Chondrocyte (in vitro differentiated cells): ENCODE data around the gene GAS2. TPM values are rescaled to one million over a fixed set of nuclear protein-coding genes. Genes with fewer than 3 reads are reported as not detected.

Experiments
- DNase-seq: peaks from one replicate; pipeline ENCODE4 v3.0.0; 2021; ENCODE audit warnings: mixed read lengths, low spot score
- H3K27ac Mint-ChIP-seq: one replicate; pipeline ENCODE4 v1.8.0; 2021; ENCODE audit warnings: mild to moderate bottlenecking, moderate library complexity, mixed read lengths; ENCODE audit not compliant: unreplicated experiment
- H3K27me3 Mint-ChIP-seq: 2 replicates; pipeline ENCODE4 v1.8.0; 2021; ENCODE audit warnings: low read depth, mixed read lengths
- H3K36me3 Mint-ChIP-seq: 2 replicates; pipeline ENCODE4 v1.8.0; 2021; ENCODE audit warnings: low read depth, mixed read lengths
- H3K4me1 Mint-ChIP-seq: 2 replicates; pipeline ENCODE4 v1.8.0; 2021; ENCODE audit warnings: low read depth, mild to moderate bottlenecking, mixed read lengths
- H3K4me3 Mint-ChIP-seq: one replicate; pipeline ENCODE4 v1.8.0; 2021; ENCODE audit warnings: mild to moderate bottlenecking, moderate library complexity, mixed read lengths; ENCODE audit not compliant: unreplicated experiment
- H3K9me3 Mint-ChIP-seq: 2 replicates; pipeline ENCODE4 v1.8.0; 2021; ENCODE audit warnings: low read depth, mixed read lengths
- total RNA-seq: library from RNA; stranded (reverse); gene quantifications from 3 replicates; pipeline ENCODE4 v1.2.1, GENCODE V29; 2021
- TF ChIP-seq, protein P1 (sequence below): fragments of 200-600 bp; sonication (generic); IDR thresholded peaks from 2 replicates; pipeline ENCODE4 v1.5.0; 2021; ENCODE audit warnings: antibody characterized with exemption, mild to moderate bottlenecking, moderate library complexity

GAS2 gene
- total RNA-seq, 1 donor from 2014 or later, result 1.7 TPM

GRCh38 chr11:22828373-22828772 is 162.0 kb downstream of the GAS2 start:
- DNase-seq, result no peak
- TF ChIP-seq, protein P1, sequence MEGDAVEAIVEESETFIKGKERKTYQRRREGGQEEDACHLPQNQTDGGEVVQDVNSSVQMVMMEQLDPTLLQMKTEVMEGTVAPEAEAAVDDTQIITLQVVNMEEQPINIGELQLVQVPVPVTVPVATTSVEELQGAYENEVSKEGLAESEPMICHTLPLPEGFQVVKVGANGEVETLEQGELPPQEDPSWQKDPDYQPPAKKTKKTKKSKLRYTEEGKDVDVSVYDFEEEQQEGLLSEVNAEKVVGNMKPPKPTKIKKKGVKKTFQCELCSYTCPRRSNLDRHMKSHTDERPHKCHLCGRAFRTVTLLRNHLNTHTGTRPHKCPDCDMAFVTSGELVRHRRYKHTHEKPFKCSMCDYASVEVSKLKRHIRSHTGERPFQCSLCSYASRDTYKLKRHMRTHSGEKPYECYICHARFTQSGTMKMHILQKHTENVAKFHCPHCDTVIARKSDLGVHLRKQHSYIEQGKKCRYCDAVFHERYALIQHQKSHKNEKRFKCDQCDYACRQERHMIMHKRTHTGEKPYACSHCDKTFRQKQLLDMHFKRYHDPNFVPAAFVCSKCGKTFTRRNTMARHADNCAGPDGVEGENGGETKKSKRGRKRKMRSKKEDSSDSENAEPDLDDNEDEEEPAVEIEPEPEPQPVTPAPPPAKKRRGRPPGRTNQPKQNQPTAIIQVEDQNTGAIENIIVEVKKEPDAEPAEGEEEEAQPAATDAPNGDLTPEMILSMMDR, result no peak
- Mint-ChIP-seq H3K4me3 (peak overlapping the region; percentile 41), H3K4me1 (peaks cover 16% of the 10 kb centered on the region), H3K27ac (no peak overlapping the region), H3K36me3 (no peaks in the 10 kb centered on the region), H3K27me3 (no peaks in the 10 kb centered on the region), H3K9me3 (no peaks in the 10 kb centered on the region)

GRCh38 chr11:22829231-22830081 is 163.0 kb downstream of the GAS2 start, which contains the start of gene SVIP:
Gene SVIP (minus strand): TSS chr11:22829801. CDS start chr11:22829748, 53 bp downstream.
- peak within 1 kb of the TSS; percentile 9 for H3K27ac Mint-ChIP-seq
- H3K36me3 Mint-ChIP-seq, result no peaks in the 10 kb centered on the region
- H3K27me3 Mint-ChIP-seq, result no peaks in the 10 kb centered on the region
- H3K9me3 Mint-ChIP-seq, result no peaks in the 10 kb centered on the region
- TF ChIP-seq, protein P1, result peak; percentile 81
- H3K4me1 Mint-ChIP-seq, result peaks cover 16% of the 10 kb centered on the region
- H3K4me3 Mint-ChIP-seq, result peak within 1 kb of the TSS; percentile 82
- peak; percentile 95 for DNase-seq

DNA sequence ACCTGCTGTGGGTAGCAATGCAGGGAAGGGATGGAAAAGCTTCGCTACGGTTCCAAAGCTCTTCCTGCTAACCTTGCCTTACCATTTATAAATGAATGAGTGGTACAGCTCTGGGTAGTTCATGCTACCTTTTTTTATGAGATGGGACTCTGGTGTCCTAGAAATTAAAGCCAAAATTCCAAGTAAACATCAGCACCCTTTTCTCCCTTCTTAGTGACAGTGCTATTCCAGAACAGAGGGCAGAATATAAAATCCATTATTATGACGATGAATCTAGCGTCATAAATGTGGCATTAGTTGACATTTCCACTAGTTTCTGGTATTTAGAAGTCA is 163.6 kb downstream of the GAS2 start:
- Mint-ChIP-seq H3K4me1 (peaks cover 16% of the 10 kb centered on the region), H3K27ac (no peak overlapping the region), H3K36me3 (no peaks in the 10 kb centered on the region)

DNA sequence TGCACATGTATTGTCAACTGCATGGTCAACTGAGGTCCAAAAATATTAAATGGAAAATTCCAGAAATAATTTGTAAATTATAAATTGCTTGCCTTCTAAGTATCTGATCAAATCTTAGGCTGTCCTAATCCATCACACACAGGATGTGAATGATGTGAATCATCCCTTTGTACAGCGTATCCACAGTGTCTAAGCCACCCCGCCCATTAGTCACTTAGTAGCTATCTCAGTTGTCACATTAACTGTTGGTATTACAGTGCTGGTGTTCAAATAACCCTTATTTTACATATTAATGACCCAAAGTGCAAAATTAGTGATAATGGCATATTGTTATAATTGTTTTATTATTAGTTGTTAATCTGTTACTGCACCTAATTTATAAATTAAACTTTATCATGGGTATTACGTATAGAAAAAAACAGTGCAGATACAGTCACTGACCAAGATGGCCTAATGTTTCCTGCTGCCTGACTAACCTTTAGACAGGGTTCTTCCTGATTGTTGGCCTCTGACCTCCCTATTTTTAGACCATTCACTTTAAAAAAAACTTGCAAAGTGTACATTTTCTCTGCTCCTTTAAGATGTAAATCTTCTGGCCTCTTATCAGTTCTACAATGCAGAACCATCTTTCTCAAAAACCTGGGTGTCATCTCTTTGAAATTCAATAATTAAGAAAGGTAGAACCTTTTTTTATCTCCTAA is 166.1 kb downstream of the GAS2 start:
- Mint-ChIP-seq H3K27me3 (no peaks in the 10 kb centered on the region), H3K9me3 (no peaks in the 10 kb centered on the region), H3K27ac (no peak overlapping the region), H3K4me3 (no peak overlapping the region), H3K4me1 (peaks cover 16% of the 10 kb centered on the region), H3K36me3 (no peaks in the 10 kb centered on the region)
- TF ChIP-seq, protein P1, result no peak
- DNase-seq, result no peak

More for the DNA sequence above, 163.6 kb downstream of the GAS2 start:
- TF ChIP-seq, protein P1, result peak; percentile 23
- H3K9me3 Mint-ChIP-seq, result no peaks in the 10 kb centered on the region
- DNase-seq, result no peak
- peak overlapping the region; percentile 82 for H3K4me3 Mint-ChIP-seq
- H3K27me3 Mint-ChIP-seq, result no peaks in the 10 kb centered on the region

- H3K27ac Mint-ChIP-seq, result no peak overlapping the region
- no peaks in the 10 kb centered on the region for H3K4me1 Mint-ChIP-seq
- H3K27me3 Mint-ChIP-seq, result no peaks in the 10 kb centered on the region
- no peak for DNase-seq
- no peak overlapping the region for H3K4me3 Mint-ChIP-seq
- no peaks in the 10 kb centered on the region for H3K9me3 Mint-ChIP-seq
- H3K36me3 Mint-ChIP-seq, result no peaks in the 10 kb centered on the region
- TF ChIP-seq, protein P1, result no peak
Measured at GRCh38 chr11:22846726-22847125, 180.3 kb downstream of the GAS2 start.
